ENCODE measurements around the gene GPR156.

GPR156 gene

DNA sequence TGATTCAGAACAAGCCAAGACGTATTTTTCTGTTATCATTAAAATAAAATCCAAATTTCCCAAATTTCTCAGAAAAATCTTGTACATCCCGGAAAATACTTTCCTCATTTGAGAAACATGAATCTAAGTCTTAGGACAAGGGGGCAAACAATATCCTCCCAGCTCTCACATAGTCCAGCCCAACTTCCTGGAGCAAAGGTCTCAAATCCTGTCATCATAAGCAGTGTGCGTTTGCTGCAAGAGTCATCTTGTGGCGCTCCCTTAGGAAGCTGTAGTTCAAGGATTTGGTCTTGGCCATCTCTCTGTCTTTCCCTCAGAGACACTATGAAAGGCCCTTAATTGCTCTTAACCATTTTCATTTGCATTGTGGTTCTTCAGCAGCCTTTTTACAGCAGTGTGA, 133.2 kb downstream of the GPR156 start:
- DNase-seq (ENCODE audit: insufficient read length, low spot score) (no peak), FAIRE-seq (no peak)
- no peak for TF ChIP-seq POLR2A (IDR thresholded peaks at IDR 0.05; ENCODE audit: low read depth, low read length)

DNA sequence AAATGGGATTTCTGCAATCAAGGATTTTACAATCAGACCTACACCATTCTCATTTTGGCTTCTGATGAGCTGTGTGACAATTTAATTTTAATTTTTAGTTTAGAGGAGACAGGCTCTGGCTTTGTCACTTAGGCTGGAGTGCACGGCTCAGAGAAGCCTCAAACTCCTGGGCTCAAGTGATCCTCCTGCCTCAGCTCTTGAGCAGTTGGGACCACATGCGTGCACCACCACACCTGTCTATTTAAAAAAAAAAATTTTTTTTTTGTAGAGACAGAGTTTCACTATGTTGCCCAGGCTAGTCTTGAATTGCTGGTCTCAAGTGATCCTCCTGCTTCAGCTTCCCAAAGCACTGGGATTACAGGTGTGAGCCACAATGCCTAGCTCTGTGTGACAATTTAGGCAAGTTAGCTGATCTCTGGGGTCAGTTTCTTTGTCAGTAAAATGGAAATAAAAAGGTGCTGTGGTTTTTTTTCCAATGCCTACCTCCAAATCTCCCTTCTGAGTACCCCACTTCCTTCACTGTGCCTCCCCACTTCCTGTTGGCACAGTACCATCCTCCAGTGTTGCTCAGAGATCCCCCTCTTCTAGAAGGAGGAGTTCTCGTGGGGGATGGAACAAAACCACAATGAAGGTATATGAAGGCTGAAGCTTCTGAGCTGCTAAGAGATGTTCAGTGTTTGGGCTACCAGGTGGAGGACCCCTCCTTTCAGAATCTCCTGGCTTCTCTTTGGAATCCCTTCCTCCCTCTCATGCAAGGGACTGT, 136.7 kb downstream of the GPR156 start:
- no peak for FAIRE-seq
- TF ChIP-seq POLR2A (IDR thresholded peaks at IDR 0.05; ENCODE audit: low read depth, low read length) = no peak
- no peak for DNase-seq (ENCODE audit: insufficient read length, low spot score)

DNA sequence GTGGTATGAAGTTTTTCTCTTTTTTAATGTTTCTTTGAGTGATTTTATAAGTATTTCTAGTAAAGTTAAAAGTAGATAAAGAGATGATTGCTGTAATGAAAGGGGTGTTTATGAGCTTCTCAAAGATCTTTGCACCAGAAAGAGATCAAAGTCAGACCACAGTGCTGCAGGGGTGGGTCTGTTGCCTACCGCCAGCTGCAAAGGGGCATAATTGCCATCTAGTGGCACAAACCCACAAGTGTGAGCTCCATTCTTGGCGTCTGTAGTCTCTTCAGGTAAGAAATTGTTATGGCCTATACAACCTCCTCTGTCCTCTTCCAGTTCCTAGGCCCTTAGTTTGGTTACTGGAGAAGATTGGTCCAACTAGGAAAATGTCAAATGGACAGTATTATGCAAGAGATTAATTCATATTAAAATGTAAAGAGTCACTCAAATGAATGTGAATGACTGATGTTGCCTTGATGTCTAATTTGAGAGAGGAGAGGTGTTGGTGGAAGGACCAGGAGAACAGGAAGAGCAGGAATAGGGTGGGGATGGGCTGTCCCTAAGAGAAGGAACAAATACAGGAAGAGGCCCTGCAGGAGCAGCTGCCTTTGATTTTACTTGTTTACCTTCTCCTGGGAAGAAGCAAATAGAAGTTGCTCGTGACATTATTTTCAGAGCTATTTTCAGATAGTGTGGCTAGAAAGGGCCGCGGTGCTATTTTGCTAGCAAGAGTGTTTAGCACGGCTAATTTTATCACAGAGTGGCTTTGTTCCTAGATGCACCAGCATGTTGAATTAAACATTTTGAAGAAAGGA, 137.8 kb downstream of the GPR156 start:
- FAIRE-seq (no peak), DNase-seq (ENCODE audit: insufficient read length, low spot score) (no peak)
- no peak for TF ChIP-seq POLR2A (IDR thresholded peaks at IDR 0.05; ENCODE audit: low read depth, low read length)

DNA sequence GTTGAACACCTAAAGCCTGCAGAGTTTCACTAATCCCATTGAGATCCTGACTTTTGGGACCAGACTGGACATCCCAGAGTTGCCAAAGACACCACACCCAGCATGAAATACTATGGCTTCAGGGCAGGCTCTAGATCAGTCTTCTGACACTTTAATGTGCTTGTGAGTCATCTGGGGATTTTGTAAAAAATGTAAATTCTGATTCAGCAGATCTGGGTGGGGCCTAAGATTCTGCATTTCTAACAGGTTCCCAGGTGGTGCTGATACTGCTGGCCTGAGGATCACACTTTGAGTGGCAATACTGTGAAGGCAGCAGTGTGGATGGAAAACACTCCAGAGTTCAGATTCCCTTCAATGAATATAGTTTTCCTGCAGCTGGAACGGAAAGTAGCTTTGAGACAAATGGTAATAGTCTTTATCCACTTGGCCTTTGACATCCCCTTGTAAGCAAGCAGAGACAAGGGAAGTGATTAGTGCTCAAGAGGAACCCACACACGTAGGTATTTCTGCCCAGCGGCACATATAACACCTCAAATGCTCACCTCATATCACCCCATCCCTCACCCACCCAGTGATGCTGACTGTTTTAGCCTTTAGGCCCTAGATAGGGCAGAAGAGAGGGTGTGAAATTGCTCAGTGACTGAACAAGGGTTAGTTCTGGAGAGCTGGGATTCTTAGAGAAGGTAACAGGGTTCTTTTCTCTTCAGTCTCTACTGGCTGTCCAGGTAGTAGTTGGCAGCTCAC, 139.3 kb downstream of the GPR156 start:
- FAIRE-seq = peak; percentile 89
- peak; percentile 56 for DNase-seq (ENCODE audit: insufficient read length, low spot score)
- no peak for TF ChIP-seq POLR2A (IDR thresholded peaks at IDR 0.05; ENCODE audit: low read depth, low read length)

DNA sequence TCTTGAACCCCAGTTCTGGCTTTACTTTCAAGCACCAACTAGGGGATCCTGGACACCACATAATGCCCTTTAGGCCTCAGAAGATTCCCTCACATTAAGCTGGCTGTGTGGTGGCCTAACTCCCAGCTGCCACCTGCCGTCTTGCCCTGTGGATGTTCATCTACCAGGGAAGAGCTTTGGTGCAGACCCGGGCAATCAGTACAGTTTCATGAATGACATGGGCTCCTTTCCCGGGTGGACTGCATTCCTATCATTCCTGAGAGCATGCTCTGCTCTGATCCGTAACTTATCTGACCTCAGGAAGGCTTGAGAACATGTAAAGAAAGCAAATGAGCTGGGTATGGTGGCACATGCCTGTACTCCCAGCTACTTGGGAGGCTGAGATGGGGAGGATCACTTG, 140.8 kb downstream of the GPR156 start:
- FAIRE-seq (peak; percentile 81), DNase-seq (ENCODE audit: insufficient read length, low spot score) (peak; percentile 69)
- TF ChIP-seq POLR2A (IDR thresholded peaks at IDR 0.05; ENCODE audit: low read depth, low read length) = no peak

DNA sequence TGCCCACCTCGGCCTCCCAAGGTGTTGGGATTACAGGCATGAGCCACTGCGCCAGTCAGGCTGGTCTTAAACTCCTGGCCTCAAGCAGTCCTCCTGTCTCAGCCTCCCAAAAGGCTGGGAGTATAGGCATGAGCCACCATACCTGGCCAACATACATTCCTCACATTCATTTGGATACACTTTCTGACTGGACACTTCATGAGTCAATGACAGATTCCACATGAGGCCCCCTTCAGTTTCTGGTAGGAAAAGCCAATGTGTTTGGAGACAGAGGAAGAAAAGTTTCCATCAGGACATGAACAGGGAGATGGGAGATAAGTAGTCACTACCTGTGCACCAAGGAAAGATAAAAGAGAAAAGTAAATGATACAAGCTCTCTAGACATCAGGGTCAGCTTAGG, 141.3 kb downstream of the GPR156 start:
- DNase-seq (ENCODE audit: insufficient read length, low spot score) (no peak), FAIRE-seq (no peak)
- TF ChIP-seq POLR2A (IDR thresholded peaks at IDR 0.05; ENCODE audit: low read depth, low read length) = no peak

DNA sequence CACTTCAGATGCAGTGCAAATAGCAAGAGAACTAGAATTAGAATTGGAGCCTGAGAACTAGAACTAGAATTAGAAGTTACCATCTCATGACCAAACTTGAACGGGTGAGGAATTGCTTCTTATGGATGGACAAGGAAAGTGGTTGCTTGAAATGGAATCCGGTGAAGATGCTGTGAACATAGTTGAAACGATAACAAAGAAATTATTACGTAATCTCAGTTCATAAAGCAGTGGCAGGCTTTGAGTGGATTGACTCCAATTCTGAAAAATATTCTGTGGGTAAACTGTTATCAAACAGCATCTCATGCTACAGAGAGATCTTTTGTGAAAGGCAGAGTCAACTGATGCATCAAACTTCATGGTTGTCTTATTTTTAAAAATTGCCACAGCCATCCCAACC, 142.8 kb downstream of the GPR156 start:
- no peak for FAIRE-seq
- DNase-seq (ENCODE audit: insufficient read length, low spot score) = no peak
- no peak for TF ChIP-seq POLR2A (IDR thresholded peaks at IDR 0.05; ENCODE audit: low read depth, low read length)

DNA sequence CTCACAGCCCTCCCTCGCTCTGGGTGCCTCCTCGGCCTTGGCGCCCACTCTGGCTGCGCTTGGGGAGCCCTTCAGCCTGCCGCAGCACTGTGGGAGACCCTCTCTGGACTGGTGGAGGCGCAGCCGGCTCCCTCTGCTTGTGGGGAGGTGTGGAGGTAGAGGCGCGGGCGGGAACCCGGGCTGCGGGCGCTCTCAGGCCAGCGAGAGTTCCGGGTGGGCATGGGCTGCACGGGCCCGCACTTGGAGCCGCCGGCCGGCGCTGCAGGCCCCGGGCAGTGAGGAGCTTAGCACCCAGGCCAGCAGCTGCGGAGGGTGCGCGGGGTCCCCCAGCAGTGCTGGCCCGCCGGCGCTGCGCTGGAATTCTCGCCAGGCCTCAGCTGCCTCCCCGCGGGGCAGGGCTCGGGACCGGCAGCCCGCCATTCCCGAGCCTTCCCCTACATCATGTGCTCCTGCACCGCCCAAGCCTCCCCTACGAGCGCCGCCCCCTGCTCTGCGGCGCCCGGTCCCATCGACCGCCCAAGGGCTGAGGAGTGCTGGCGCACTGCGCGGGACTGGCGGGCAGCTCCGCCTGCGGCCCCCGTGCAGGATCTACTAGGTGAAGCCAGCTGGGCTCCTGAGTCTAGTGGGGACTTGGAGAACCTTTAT, 144.8 kb downstream of the GPR156 start:
- DNase-seq (ENCODE audit: insufficient read length, low spot score) (no peak), FAIRE-seq (no peak)
- TF ChIP-seq POLR2A (IDR thresholded peaks at IDR 0.05; ENCODE audit: low read depth, low read length) = no peak

DNA sequence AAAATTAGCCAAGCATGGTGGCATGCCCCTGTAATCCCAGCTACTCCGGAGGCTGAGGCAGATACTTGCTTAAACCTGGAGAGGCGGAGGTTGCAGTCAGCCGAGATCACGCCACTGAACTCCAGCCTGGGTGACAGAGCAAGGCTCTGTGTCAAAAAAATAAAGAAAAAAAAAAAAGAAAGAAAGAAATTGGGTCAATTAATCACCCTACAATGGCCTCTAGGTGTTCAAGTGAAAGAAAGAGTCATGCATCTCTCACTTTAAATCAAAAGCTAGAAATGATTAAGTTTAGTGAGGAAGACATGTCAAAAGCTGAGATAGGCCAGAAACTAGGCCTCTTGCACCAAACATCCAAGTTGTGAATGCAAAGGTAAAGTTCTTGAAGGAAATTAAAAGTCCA, 145.9 kb downstream of the GPR156 start:
- TF ChIP-seq POLR2A (IDR thresholded peaks at IDR 0.05; ENCODE audit: low read depth, low read length) = no peak
- FAIRE-seq (no peak), DNase-seq (ENCODE audit: insufficient read length, low spot score) (no peak)

DNA sequence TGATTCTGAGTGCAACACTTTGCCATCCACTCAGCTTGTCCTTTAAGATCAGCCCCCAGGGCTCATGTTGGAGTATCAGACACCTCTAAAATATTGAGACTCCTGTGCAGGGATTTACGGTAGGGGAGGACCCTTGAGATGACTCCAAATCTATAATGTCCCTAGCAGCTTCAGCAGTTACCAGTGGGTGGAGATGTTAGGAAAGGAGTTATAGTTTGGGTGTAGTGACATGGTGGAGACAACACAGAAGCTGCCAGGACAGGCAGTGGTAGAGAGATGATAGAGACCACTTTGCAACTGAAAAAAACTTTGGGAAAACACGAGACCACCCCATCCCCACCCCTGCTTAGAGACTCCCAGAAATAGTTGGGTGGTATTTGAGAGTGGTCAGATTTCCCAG, 147.5 kb downstream of the GPR156 start:
- DNase-seq (ENCODE audit: insufficient read length, low spot score) (no peak), FAIRE-seq (no peak)
- no peak for TF ChIP-seq POLR2A (IDR thresholded peaks at IDR 0.05; ENCODE audit: low read depth, low read length)

DNA sequence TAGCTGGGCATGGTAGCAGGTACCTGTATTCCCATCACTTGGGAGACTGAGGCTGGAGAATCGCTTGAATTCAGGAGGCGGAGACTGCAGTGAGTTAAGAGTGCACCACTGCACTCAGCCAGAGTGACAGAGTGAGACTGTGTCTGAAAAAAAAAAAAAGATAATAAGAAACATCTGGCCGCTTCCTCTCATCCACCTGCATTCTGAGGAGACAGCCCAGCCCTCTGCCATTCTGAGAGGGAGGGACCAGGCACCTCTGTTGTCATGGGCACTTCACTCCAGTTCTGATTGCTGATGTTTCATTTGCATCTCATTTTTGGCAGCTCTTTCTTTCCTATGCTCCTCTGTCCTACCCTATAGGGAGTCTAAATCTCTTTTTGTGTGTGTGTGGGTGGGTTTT, 154.4 kb downstream of the GPR156 start:
- FAIRE-seq = no peak
- no peak for TF ChIP-seq POLR2A (IDR thresholded peaks at IDR 0.05; ENCODE audit: low read depth, low read length)
- no peak for DNase-seq (ENCODE audit: insufficient read length, low spot score)

DNA sequence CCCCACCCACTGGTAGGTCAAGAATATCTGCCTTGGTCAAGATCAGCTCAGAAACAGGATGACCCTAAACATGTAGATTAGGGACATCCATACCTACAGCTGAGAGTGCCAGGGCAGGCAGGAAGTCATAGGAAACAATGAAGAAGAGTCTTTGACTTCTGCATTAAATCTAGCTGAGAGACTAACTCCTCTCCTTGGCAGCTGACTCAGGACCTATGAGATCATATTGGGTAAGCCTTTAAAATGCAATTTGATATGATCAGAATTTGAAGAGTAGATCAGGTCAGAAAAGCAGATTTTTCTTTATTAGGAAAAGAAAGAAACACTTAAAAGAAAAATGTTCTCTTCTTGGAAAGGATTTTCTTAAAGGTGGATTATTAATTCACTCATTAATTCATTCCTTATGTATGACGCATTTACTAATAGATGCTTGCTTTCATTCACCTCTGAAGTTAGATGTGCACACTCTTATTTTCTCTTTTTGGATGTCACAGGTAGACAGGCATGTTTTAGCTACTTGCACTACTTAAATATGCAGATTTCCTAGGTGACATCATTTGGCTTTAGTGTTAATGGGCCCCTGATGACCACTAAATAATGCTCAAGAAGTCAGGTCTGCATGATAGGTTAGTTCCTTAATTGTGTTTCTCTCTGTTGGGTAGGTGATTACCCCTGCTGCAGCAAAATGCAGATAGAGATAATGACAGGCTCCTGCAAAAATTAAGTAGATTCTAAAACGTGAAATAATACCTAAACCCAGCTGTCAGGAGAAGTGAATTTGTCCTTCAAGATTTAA, 155.1 kb downstream of the GPR156 start:
- DNase-seq (ENCODE audit: insufficient read length, low spot score) = no peak
- peak; percentile 85 for FAIRE-seq
- no peak for TF ChIP-seq POLR2A (IDR thresholded peaks at IDR 0.05; ENCODE audit: low read depth, low read length)

DNA sequence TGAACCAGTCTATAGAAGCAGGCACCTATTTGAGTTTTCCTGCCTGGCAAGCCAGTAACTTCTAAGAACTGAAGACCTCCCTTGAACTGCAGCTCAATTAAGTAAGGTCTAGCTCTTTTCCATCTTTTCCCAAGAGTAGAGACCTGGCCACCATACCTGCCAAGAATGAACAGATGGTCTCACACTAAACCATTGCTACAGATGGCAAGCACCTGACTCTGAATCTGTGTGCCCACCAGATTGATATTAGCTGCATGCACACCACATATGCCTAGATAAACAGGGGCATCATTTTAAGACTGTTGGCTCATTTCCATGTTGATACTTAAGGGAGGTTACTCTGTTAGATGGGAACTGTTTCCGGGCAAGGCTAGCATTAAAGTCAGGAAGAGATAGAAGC, 156.0 kb downstream of the GPR156 start:
- DNase-seq (ENCODE audit: insufficient read length, low spot score) (no peak), FAIRE-seq (no peak)
- TF ChIP-seq POLR2A (IDR thresholded peaks at IDR 0.05; ENCODE audit: low read depth, low read length) = no peak
